ENCODE data around the gene IFI35. TPM values are rescaled to one million over a fixed set of nuclear protein-coding genes. Genes with fewer than 3 reads are reported as not detected.

IFI35 gene
- total and polyA plus RNA-seq, 2 experiments from 2014 or later, result 27.6 to 27.7 TPM

GRCh38 chr17:43019418-43019817 is 12.8 kb downstream of the IFI35 start:
- Histone ChIP-seq H3K27me3 (replicated peaks; ENCODE audit: insufficient read depth) (no peaks in the 10 kb centered on the region), H3K4me1 (ENCODE audit: insufficient read depth) (peaks cover 25% of the 10 kb centered on the region), H3K9ac (peak overlapping the region; percentile 80), H3K9me2 (ENCODE audit: insufficient read depth) (no peaks in the 10 kb centered on the region), H3K4me3 (peak overlapping the region; percentile 99; the same call in 1 of the 2 replicates), H4K20me1 (ENCODE audit: insufficient read depth) (no peaks in the 10 kb centered on the region), H3F3A (ENCODE audit: insufficient read depth) (no peaks in the 10 kb centered on the region), H3K9me3 (ENCODE audit: low read depth) (no peaks in the 10 kb centered on the region), H3K79me2 (ENCODE audit: insufficient read depth) (peaks cover 40% of the 10 kb centered on the region), H3K36me3 (ENCODE audit: low read depth) (peaks cover 7% of the 10 kb centered on the region; the same call in 1 of the 2 replicates), H3K4me2 (ENCODE audit: unreplicated experiment) (peak overlapping the region; percentile 67), H2AFZ (no peak overlapping the region), H3K27ac (peak overlapping the region; percentile 65)
- in situ Hi-C loops (cut with MboI), result no loop called here
- TF ChIP-seq EZH2 (IDR thresholded peaks at IDR 0.05; ENCODE audit: insufficient read depth, poor library complexity, severe bottlenecking), result no peak
- TF ChIP-seq EZH2phosphoT487 (IDR thresholded peaks at IDR 0.05; ENCODE audit: insufficient read depth, low read depth), result no peak
- 27 to 28% methylated on average over 7 of the region's 7 CpGs for WGBS, 2 experiments (ENCODE audit: low coverage in 1 of 2, low lambda C conversion rate in 2 of 2, missing lambda C conversion rate in 2 of 2)
- peak; percentile 65 for DNase-seq

GRCh38 chr17:43020030-43020621 is 13.5 kb downstream of the IFI35 start:
- H3K4me1 ChIP-seq (ENCODE audit: insufficient read depth), result peaks cover 25% of the 10 kb centered on the region
- peak overlapping the region; percentile 80 for H3K9ac ChIP-seq
- peak overlapping the region; percentile 99 for H3K4me3 ChIP-seq
- H3K27ac ChIP-seq, result peak overlapping the region; percentile 65
- H3F3A ChIP-seq (ENCODE audit: insufficient read depth), result no peaks in the 10 kb centered on the region
- H3K36me3 ChIP-seq (ENCODE audit: low read depth), result peaks cover 7% of the 10 kb centered on the region; the same call in 1 of the 2 replicates
- H3K79me2 ChIP-seq (ENCODE audit: insufficient read depth), result peaks cover 40% of the 10 kb centered on the region
- WGBS, 2 experiments (ENCODE audit: low coverage in 1 of 2, low lambda C conversion rate in 2 of 2, missing lambda C conversion rate in 2 of 2), result 39 to 46% methylated on average over 6 of the region's 6 CpGs
- no peaks in the 10 kb centered on the region for H4K20me1 ChIP-seq (ENCODE audit: insufficient read depth)
- TF ChIP-seq EZH2phosphoT487 (IDR thresholded peaks at IDR 0.05; ENCODE audit: insufficient read depth, low read depth) (no peak), EZH2 (IDR thresholded peaks at IDR 0.05; ENCODE audit: insufficient read depth, poor library complexity, severe bottlenecking) (no peak)
- no peaks in the 10 kb centered on the region for H3K9me2 ChIP-seq (ENCODE audit: insufficient read depth)
- peak overlapping the region; percentile 67 for H3K4me2 ChIP-seq (ENCODE audit: unreplicated experiment)
- in situ Hi-C loops (cut with MboI), result no loop called here
- no peaks in the 10 kb centered on the region for H3K27me3 ChIP-seq (replicated peaks; ENCODE audit: insufficient read depth)
- DNase-seq, result no peak
- H2AFZ ChIP-seq, result peak overlapping the region; percentile 28; the same call in 1 of the 2 replicates
- H3K9me3 ChIP-seq (ENCODE audit: low read depth), result no peaks in the 10 kb centered on the region

DNA sequence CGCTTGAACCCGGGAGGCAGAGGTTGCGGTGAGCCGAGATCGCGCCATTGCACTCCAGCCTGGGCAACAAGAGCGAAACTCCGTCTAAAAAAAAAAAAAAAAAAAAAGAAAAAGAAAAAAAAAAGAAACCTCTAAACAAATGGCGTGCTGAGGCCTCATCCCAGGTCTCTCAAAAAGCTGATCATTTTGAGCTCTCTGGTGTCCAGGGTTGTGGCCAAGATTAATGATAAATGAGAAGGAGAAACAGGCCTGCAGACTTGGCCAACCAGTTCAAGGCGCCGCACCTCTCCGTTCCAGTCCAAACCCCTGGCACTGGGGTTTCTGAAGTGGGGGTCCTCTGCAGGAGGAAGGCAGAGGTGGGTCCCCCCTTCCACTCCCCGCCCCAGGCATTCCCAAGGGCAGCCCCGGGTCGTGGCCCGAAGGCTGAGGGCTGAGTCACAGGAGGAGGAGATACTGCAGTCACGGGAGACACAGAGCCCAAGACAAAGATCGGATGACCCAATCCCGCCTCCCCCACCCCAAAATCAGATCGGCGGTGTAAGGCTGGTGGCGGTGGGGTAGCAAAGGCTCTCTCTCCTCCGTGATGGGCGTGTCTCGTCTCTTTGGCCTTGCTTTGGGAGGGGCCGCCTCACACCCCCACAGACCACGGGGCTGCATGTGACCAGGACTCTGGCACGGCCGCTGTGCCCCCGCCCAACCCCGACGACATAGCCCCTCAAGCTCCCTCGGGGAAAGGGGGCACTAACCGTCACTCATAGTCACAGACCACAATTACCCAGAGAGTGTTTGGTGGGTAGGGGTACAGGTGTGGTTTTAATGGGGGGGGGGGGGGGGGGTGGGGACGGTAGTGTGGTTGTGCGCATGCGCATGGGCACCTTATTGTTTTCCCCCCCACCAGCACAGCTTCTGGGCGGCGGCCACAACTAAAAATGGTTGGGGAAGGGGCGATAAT is 14.5 kb downstream of the IFI35 start:
- H3K79me2 ChIP-seq (ENCODE audit: insufficient read depth), result peaks cover 40% of the 10 kb centered on the region
- 6 to 18% methylated on average over 21 to 40 of the region's 40 CpGs for WGBS, 2 experiments (ENCODE audit: low coverage in 1 of 2, low lambda C conversion rate in 2 of 2, missing lambda C conversion rate in 2 of 2)
- peak overlapping the region; percentile 80 for H3K9ac ChIP-seq
- H2AFZ ChIP-seq, result peak overlapping the region; percentile 84
- H3K27ac ChIP-seq, result peak overlapping the region; percentile 65
- no peaks in the 10 kb centered on the region for H3F3A ChIP-seq (ENCODE audit: insufficient read depth)
- H3K27me3 ChIP-seq (replicated peaks; ENCODE audit: insufficient read depth), result no peaks in the 10 kb centered on the region
- peak; percentile 89 for DNase-seq
- H3K4me1 ChIP-seq (ENCODE audit: insufficient read depth), result peaks cover 25% of the 10 kb centered on the region
- no peaks in the 10 kb centered on the region for H3K9me3 ChIP-seq (ENCODE audit: low read depth)
- no peaks in the 10 kb centered on the region for H4K20me1 ChIP-seq (ENCODE audit: insufficient read depth)
- in situ Hi-C loops (cut with MboI), result no loop called here
- TF ChIP-seq EZH2phosphoT487 (IDR thresholded peaks at IDR 0.05; ENCODE audit: insufficient read depth, low read depth) (no peak), EZH2 (IDR thresholded peaks at IDR 0.05; ENCODE audit: insufficient read depth, poor library complexity, severe bottlenecking) (no peak)
- H3K9me2 ChIP-seq (ENCODE audit: insufficient read depth), result no peaks in the 10 kb centered on the region
- peak overlapping the region; percentile 99 for H3K4me3 ChIP-seq
- peak overlapping the region; percentile 80 for H3K4me2 ChIP-seq (ENCODE audit: unreplicated experiment)
- peaks cover 7% of the 10 kb centered on the region; the same call in 1 of the 2 replicates for H3K36me3 ChIP-seq (ENCODE audit: low read depth)

DNA sequence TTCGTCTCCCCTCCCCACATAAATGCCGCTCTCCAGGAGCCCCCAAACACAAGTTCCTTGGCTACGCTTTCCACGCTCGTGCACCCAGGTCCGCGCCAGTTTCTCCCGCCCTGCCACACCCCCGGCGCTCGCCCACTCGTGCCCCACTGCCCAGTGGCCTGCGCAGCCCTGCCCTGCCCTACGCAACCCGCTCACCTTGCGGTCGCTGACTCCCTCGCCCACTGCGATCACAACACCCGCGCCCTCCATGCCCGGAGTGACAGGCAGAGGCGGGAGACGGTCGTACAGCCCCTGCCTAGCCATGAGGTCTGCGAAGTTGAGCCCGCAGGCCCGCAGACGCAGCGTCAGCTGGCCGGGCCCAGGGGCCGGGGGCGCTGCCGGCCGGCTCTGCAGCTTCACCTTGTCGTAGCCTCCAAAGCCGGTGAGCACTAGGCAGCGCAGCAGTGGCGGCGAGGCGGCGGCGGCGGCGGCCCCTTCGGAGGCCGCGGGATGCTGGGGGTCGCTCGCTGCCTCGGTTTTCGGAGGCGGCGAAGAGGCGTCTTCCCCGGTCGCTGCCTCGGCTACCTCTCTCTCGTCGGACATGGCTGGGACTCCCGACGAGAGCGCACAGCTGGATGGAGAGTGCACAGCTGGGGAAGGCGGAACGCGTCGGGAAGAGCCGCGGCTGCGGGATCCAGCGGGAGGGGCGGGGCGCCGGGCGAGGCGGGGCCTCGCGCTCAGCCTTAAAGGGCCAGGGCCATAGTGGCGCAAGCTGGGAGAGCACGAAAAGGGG is 15.3 kb downstream of the IFI35 start, which contains the start of gene VAT1:
Gene VAT1 (minus strand): TSS at position 645 of the 772 bp plus-strand sequence. CDS start 63 bp downstream, at position 582.
- Histone ChIP-seq H3K27ac (peak within 1 kb of the TSS; percentile 65), H3K4me1 (ENCODE audit: insufficient read depth) (peaks cover 25% of the 10 kb centered on the region), H3K9me2 (ENCODE audit: insufficient read depth) (no peaks in the 10 kb centered on the region), H4K20me1 (ENCODE audit: insufficient read depth) (no peaks in the 10 kb centered on the region), H3K27me3 (replicated peaks; ENCODE audit: insufficient read depth) (no peaks in the 10 kb centered on the region), H3K4me2 (ENCODE audit: unreplicated experiment) (peak within 1 kb of the TSS; percentile 80), H3K4me3 (peak within 1 kb of the TSS; percentile 99), H3K79me2 (ENCODE audit: insufficient read depth) (peaks cover 40% of the 10 kb centered on the region), H3K9me3 (ENCODE audit: low read depth) (no peaks in the 10 kb centered on the region), H2AFZ (peak within 1 kb of the TSS; percentile 84), H3F3A (ENCODE audit: insufficient read depth) (no peaks in the 10 kb centered on the region), H3K9ac (peak within 1 kb of the TSS; percentile 80), H3K36me3 (ENCODE audit: low read depth) (peaks cover 7% of the 10 kb centered on the region; the same call in 1 of the 2 replicates)
- in situ Hi-C loops (cut with MboI), result no loop called here
- DNase-seq, result peak; percentile 90
- 1% methylated on average over 65 to 75 of the region's 80 CpGs for WGBS, 2 experiments (ENCODE audit: low coverage in 1 of 2, low lambda C conversion rate in 2 of 2, missing lambda C conversion rate in 2 of 2)
- no peak for TF ChIP-seq EZH2phosphoT487 (IDR thresholded peaks at IDR 0.05; ENCODE audit: insufficient read depth, low read depth)
